ENCODE results near the gene SYT13. TPM values are rescaled to one million over a fixed set of nuclear protein-coding genes. Genes with fewer than 3 reads are reported as not detected.

Gene SYT13
- total RNA-seq, 2 experiments from 2014 or later, result not detected

Other genes with a start within 250 kb of the SYT13 start
- 1 to 10 TPM; 1.6 to 1.7 TPM for gene PRDM11, start 139.7 kb downstream of the SYT13 start, total RNA-seq